Left ventricle myocardium inferior (tissue), 1 donor: ENCODE data around the gene CDHR3. TPM values are rescaled to one million over a fixed set of nuclear protein-coding genes. Genes with fewer than 3 reads are reported as not detected.
"Not testable (repeated sequence)": the region's sequence is repeated elsewhere in the genome, so short reads cannot be mapped to it uniquely, and the experiment has no call there.

Experiments
- DNase-seq: peaks from one replicate; pipeline ENCODE4 v3.0.0-alpha.2; 2020
- H3K27ac ChIP-seq: fragments of 200-600 bp; replicated peaks from 2 replicates; pipeline ENCODE4 v1.8.0; 2021
- H3K27me3 ChIP-seq: fragments of 200-600 bp; 2 replicates; pipeline ENCODE4 v1.8.0; 2021; ENCODE audit warnings: low read depth
- H3K36me3 ChIP-seq: fragments of 200-600 bp; 2 replicates; pipeline ENCODE4 v1.8.0; 2021
- H3K4me1 ChIP-seq: fragments of 200-600 bp; 2 replicates; pipeline ENCODE4 v1.8.0; 2021
- H3K4me3 ChIP-seq: fragments of 200-600 bp; 2 replicates; pipeline ENCODE4 v1.8.0; 2021; ENCODE audit warnings: mild to moderate bottlenecking, moderate library complexity
- H3K9me3 ChIP-seq: fragments of 200-600 bp; replicated peaks from 2 replicates; pipeline ENCODE4 v1.8.0; 2021
- intact Hi-C: fragments of 100-400 bp; cut with micrococcal nuclease; formaldehyde crosslinking; loops from one replicate; pipeline ENCODE4 v1.11.0; 2022
- total RNA-seq: library from RNA; stranded (reverse); fragmentation: NEBNext Ultra II Directional; extraction: Animal tissue kit (Norgen Biotek cat#: 25700); gene quantifications from one replicate; pipeline ENCODE4 v1.2.1, GENCODE V29; 2021
- TF ChIP-seq, protein P1 (sequence below): fragments of 200-600 bp; IDR thresholded peaks from 2 replicates; pipeline ENCODE4 v1.8.0; 2021; ENCODE audit warnings: antibody characterized with exemption, mild to moderate bottlenecking, borderline replicate concordance
- donor health status: DM: no; HTN: yes; CAD: no; lungs with severe emphysema.

The CDHR3 gene
- total RNA-seq, 1 donor from 2014 or later: 11.4 TPM

DNA sequence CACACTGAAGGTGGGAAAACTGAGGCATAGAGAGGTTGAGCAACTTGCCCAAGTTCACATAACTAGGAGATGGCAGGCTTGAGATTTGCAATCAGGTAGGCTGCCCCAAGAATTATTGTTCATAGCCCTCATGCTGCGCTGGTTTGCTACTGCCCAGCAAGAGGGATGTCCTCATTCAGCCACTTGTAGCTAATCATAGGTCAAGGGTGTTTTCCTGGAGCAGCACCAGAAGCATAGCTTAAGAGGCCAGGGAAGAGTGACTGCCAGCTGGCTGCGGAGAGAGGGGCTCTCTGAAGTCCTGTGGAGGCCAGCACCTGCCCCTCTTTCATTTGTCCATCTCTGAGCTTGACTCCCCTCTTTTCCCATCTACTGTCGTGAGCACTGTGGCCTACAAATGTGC is 15.0 kb downstream of the CDHR3 start:
- DNase-seq: peak; percentile 21
- Histone ChIP-seq H3K4me3 (no peak overlapping the region), H3K27ac (no peak overlapping the region), H3K9me3 (no peaks in the 10 kb centered on the region), H3K4me1 (peaks cover 39% of the 10 kb centered on the region), H3K27me3 (peaks cover 25% of the 10 kb centered on the region), H3K36me3 (no peaks in the 10 kb centered on the region)
- intact Hi-C loops: no loop called here
- TF ChIP-seq, protein P1, sequence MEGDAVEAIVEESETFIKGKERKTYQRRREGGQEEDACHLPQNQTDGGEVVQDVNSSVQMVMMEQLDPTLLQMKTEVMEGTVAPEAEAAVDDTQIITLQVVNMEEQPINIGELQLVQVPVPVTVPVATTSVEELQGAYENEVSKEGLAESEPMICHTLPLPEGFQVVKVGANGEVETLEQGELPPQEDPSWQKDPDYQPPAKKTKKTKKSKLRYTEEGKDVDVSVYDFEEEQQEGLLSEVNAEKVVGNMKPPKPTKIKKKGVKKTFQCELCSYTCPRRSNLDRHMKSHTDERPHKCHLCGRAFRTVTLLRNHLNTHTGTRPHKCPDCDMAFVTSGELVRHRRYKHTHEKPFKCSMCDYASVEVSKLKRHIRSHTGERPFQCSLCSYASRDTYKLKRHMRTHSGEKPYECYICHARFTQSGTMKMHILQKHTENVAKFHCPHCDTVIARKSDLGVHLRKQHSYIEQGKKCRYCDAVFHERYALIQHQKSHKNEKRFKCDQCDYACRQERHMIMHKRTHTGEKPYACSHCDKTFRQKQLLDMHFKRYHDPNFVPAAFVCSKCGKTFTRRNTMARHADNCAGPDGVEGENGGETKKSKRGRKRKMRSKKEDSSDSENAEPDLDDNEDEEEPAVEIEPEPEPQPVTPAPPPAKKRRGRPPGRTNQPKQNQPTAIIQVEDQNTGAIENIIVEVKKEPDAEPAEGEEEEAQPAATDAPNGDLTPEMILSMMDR: no peak

DNA sequence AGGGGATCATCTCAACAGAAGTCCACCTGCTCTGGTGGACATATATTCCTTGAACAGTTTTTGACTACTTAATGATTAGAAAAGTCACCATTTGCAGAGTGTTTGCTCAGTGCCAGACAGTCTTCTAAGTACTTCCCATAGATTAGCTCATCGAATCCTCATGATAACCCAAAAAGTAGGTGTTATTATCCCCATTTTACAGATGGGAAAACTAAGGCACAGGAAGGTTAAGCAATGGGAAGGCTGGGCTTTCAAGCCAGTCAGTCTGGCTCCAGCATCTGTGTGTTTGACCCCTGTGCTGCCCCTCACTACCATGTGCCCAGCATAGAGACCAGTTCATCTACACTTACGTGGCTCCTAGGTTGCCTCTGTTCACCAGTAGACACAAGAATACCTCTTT is 15.9 kb downstream of the CDHR3 start:
- Histone ChIP-seq H3K27ac (no peak overlapping the region), H3K4me3 (no peak overlapping the region), H3K4me1 (peaks cover 39% of the 10 kb centered on the region), H3K36me3 (no peaks in the 10 kb centered on the region), H3K9me3 (no peaks in the 10 kb centered on the region), H3K27me3 (peaks cover 16% of the 10 kb centered on the region)
- TF ChIP-seq, protein P1: no peak
- intact Hi-C loops: no loop called here
- DNase-seq: no peak

DNA sequence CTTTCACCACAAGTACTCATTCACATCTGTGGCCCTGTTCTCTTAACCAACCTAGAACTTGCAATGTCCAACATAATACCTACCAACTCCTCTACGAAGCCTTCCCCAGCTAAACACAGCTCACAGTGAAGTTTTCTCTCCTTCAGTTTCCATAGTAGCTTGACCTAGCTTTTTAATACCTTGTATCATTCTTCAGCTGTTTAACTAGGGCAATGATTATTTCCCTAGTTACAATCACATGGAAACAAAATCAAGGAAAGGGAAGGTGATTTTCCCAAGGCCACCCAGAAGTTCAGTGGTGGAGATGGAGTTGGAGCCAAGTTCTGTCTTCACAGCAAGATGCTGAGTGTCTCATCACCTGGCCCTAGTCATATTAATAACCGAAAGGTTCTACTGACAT is 16.3 kb downstream of the CDHR3 start:
- Histone ChIP-seq H3K27ac (no peak overlapping the region), H3K9me3 (no peaks in the 10 kb centered on the region), H3K36me3 (no peaks in the 10 kb centered on the region), H3K4me3 (no peak overlapping the region), H3K27me3 (peaks cover 14% of the 10 kb centered on the region), H3K4me1 (peaks cover 38% of the 10 kb centered on the region)
- intact Hi-C loops: no loop called here
- TF ChIP-seq, protein P1: no peak
- no peak for DNase-seq

DNA sequence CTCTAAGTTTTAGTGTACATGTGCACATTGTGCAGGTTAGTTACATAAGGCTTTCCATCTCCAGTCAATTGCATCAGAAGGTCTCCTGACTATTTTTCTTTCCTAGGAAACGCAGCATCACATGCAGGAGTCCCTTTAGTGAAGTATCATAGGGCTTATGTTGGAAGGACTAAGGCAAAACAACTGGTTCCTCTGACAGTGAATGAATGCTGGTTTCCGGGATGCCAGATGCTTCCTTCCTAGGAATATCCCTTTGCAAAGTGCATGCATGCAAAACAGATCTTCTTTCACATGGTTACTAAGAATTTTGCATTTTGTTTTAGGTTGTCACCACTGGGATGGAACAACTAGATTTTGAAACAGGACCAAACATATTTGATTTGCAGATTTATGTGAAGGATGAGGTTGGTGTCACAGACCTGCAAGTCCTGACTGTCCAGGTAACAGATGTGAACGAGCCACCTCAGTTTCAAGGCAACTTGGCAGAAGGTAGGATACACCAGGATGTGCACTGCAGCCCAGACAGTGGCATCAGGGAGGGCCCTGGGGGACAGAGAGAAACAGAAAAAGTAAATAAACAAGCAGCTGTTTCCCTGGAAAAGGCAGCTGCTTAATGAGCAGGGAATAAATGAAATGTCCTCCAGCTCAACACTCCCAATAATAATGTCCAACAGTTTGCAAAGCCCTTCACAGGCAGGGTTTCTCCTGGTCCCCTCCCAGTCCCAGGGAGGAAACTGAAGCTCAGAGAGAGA is 17.8 kb downstream of the CDHR3 start:
- Histone ChIP-seq H3K36me3 (no peaks in the 10 kb centered on the region), H3K27me3 (peaks cover 9% of the 10 kb centered on the region), H3K27ac (no peak overlapping the region), H3K4me1 (peaks cover 25% of the 10 kb centered on the region), H3K4me3 (no peak overlapping the region), H3K9me3 (no peaks in the 10 kb centered on the region)
- intact Hi-C loops: no loop called here
- TF ChIP-seq, protein P1: no peak
- no peak for DNase-seq

DNA sequence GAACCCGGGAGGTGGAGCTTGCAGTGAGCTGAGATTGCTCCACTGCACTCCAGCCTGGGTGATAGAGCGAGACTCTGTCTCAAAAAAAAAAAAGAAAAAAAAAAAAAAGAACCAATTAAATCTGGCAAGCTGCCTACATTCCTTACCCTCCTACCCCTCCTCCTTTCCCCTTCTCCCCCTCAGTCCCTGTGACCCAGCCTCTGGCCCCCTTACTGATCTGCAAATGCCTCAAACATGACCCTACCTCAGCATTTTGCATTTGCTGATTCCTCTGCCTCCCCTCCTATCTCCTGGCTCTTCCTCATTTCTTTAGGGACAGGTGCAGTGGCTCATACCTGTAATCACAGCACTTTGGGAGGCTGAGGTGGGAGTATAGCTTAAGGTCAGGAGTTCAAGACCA is 19.3 kb downstream of the CDHR3 start:
- H3K27ac ChIP-seq: no peak overlapping the region
- TF ChIP-seq, protein P1: no peak
- intact Hi-C loops: no loop called here

DNA sequence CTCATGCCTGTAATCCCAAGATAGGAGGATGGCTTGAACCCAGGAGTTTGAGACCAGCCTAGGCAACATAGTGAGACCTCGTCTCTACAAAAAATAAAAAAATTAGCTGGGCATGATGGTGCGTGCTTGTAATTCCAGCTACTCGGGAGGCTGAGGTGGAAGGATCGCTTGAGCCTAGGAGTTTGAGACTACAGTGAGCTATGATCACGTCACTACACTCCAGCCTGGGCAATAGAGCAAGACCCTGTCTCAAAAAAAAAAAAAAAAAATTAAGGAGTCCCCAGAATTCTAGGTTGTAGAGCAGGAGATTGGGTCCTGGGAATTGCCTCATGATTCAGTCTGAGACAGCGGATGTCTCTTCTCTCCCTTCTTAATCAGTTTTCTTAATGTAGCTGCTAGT is 21.7 kb downstream of the CDHR3 start:
- intact Hi-C loops: not testable (repeated sequence)

More for the DNA sequence above, 19.3 kb downstream of the CDHR3 start:
- H3K36me3 ChIP-seq: no peaks in the 10 kb centered on the region
- H3K27me3 ChIP-seq: peaks cover 15% of the 10 kb centered on the region
- H3K4me1 ChIP-seq: peaks cover 21% of the 10 kb centered on the region
- no peaks in the 10 kb centered on the region for H3K9me3 ChIP-seq
- no peak for DNase-seq
- H3K4me3 ChIP-seq: no peak overlapping the region

More for the DNA sequence above, 21.7 kb downstream of the CDHR3 start:
- H3K27me3 ChIP-seq: peaks cover 17% of the 10 kb centered on the region
- H3K4me3 ChIP-seq, H3K9me3 ChIP-seq, DNase-seq, H3K27ac ChIP-seq, H3K36me3 ChIP-seq, H3K4me1 ChIP-seq: not testable (repeated sequence)
